Uterus (tissue), 4 donors: ENCODE results near the gene GSTA4. TPM values are rescaled to one million over a fixed set of nuclear protein-coding genes. Genes with fewer than 3 reads are reported as not detected.

ENCODE experiments used
- DNase-seq, 2 donors: peaks; one replicate each; pipeline ENCODE4 v3.0.0-alpha.2; 2019 to 2020
- H3K27ac ChIP-seq, 2 donors: fragments of 200-600 bp; sonication (generic); 1 replicate in 1 of 2; 2 replicates in 1 of 2; pipeline ENCODE4 v1.5.1; 2016 to 2018
- H3K27me3 ChIP-seq, 2 donors: fragments of 200-600 bp; sonication (generic); one replicate each; pipeline ENCODE4 v1.5.1; 2018 to 2019; ENCODE audit warnings: control low read depth in 1 of 2
- H3K36me3 ChIP-seq, 2 donors: fragments of 200-600 bp; sonication (generic); one replicate each; pipeline ENCODE4 v1.5.1; 2019; ENCODE audit warnings: control low read depth in 1 of 2
- H3K4me1 ChIP-seq, 2 donors: fragments of 200-600 bp; sonication (generic); one replicate each; pipeline ENCODE4 v1.5.1; 2018 to 2019; ENCODE audit warnings: control low read depth in 1 of 2
- H3K4me3 ChIP-seq, 2 donors: fragments of 200-600 bp; sonication (generic); 1 replicate in 1 of 2; 2 replicates in 1 of 2; pipeline ENCODE4 v1.5.1; 2018 to 2019; ENCODE audit warnings: mild to moderate bottlenecking in 1 of 2
- H3K9me3 ChIP-seq, 2 donors: fragments of 200-600 bp; sonication (generic); one replicate each; pipeline ENCODE4 v1.5.1; 2019; ENCODE audit warnings: control low read depth in 1 of 2
- CTCF ChIP-seq, 4 experiments: fragments of 200-600 bp in 2 of 4; fragments of 450-650 bp in 2 of 4; sonication (generic) in 2 of 4; IDR thresholded peaks; one replicate each; pipeline ENCODE4 v1.5.1; 2016 to 2019; ENCODE audit warnings: antibody characterized with exemption in 4 of 4, mild to moderate bottlenecking in 2 of 4, moderate library complexity in 1 of 4
- POLR2A ChIP-seq, 2 donors: fragments of 450-650 bp; IDR thresholded peaks; one replicate each; pipeline ENCODE4 v1.6.1; 2016; ENCODE audit warnings: antibody characterized with exemption in 2 of 2, mild to moderate bottlenecking in 1 of 2, moderate library complexity in 1 of 2
- intact Hi-C: fragments of 100-400 bp; cut with DNase I; formaldehyde crosslinking; loops from one replicate; pipeline ENCODE4 v1.15.1; 2023; ENCODE audit warnings: low total_unique reads
- total RNA-seq, 4 donors: library from RNA; depleted of rRNA in 3 of 4; stranded (reverse); fragments of >200 nt in 3 of 4; gene quantifications; one replicate each; pipeline versions ENCODE4 v1.1.0 to v1.2.4, GENCODE V29; 2014 to 2023
- donor health status: DM: yes; HTN: yes; CAD: no.

GSTA4 gene
- total RNA-seq, 4 donors from 2014 or later = 7.7 to 59.2 (median 23.0) TPM

GRCh38 chr6:52942221-52942620 is 52.9 kb downstream of the GSTA4 start:
- no peak overlapping the region for H3K27ac ChIP-seq
- no peaks in the 10 kb centered on the region for H3K36me3 ChIP-seq
- no peak overlapping the region for H3K4me3 ChIP-seq
- intact Hi-C loops = no loop called here
- H3K4me1 ChIP-seq = no peaks in the 10 kb centered on the region
- H3K9me3 ChIP-seq = no peaks in the 10 kb centered on the region
- H3K27me3 ChIP-seq = no peaks in the 10 kb centered on the region
- no peak for DNase-seq
- TF ChIP-seq POLR2A (IDR thresholded peaks at IDR 0.05) (no peak), CTCF (IDR thresholded peaks at IDR 0.05) (no peak)

DNA sequence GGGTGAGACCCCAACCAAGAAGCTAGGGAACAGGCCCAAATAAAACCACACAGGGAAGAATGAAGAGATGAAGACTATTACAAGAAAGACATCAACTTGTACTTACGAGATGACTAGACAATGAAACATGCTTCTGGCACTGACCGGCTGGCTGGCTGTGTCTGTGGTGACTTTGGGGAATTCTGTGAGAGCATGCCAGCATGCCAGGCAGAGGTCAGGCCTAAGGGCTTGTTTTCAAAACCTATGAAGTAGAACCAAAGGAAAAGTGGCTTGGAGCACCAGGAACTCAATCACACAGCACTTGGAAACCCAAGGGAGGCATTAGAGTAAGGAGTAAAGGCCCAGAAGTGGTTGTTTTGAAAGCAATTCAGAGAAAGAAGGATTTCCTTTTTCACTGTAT is 57.2 kb downstream of the GSTA4 start:
- Histone ChIP-seq H3K4me3 (no peak overlapping the region), H3K4me1 (no peaks in the 10 kb centered on the region), H3K27me3 (no peaks in the 10 kb centered on the region), H3K36me3 (no peaks in the 10 kb centered on the region), H3K27ac (no peak overlapping the region), H3K9me3 (no peaks in the 10 kb centered on the region)
- no peak for DNase-seq
- TF ChIP-seq CTCF (IDR thresholded peaks at IDR 0.05) (no peak), POLR2A (IDR thresholded peaks at IDR 0.05) (no peak)
- intact Hi-C loops = no loop called here

- Histone ChIP-seq H3K9me3 (no peaks in the 10 kb centered on the region), H3K4me1 (no peaks in the 10 kb centered on the region), H3K4me3 (no peak overlapping the region), H3K36me3 (no peaks in the 10 kb centered on the region), H3K27me3 (no peaks in the 10 kb centered on the region), H3K27ac (no peak overlapping the region)
- no peak for TF ChIP-seq CTCF (IDR thresholded peaks at IDR 0.05)
- TF ChIP-seq POLR2A (IDR thresholded peaks at IDR 0.05) = no peak
- intact Hi-C loops = no loop called here
- no peak for DNase-seq
Measured at GRCh38 chr6:52933778-52934177, 61.3 kb downstream of the GSTA4 start.

DNA sequence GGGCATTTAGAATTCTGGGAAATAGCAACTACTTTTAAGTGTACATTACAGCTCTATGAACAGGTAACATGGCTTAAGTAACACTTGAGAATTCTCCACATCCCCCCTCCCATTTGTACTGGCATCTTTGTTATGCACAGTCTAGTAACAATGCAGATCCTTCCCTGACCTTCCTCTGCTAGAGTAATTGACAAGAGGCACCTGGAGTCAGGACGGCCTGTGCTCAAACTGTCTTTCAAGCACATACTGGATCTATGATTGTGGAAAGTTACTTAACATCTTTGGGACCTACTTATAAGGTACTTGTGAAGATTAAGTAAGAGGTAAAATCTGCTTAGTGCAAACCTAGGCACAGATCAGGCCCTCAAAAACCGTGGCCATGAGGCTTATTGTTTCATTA is 63.7 kb downstream of the GSTA4 start:
- DNase-seq = no peak
- H3K27ac ChIP-seq = no peak overlapping the region
- no peaks in the 10 kb centered on the region for H3K27me3 ChIP-seq
- H3K4me3 ChIP-seq = no peak overlapping the region
- intact Hi-C loops = no loop called here
- no peaks in the 10 kb centered on the region for H3K36me3 ChIP-seq
- H3K9me3 ChIP-seq = no peaks in the 10 kb centered on the region
- TF ChIP-seq CTCF (IDR thresholded peaks at IDR 0.05) (no peak), POLR2A (IDR thresholded peaks at IDR 0.05) (no peak)
- H3K4me1 ChIP-seq = no peaks in the 10 kb centered on the region

- Histone ChIP-seq H3K27me3 (no peaks in the 10 kb centered on the region), H3K4me3 (no peak overlapping the region), H3K4me1 (no peaks in the 10 kb centered on the region), H3K27ac (no peak overlapping the region), H3K36me3 (no peaks in the 10 kb centered on the region), H3K9me3 (no peaks in the 10 kb centered on the region)
- TF ChIP-seq POLR2A (IDR thresholded peaks at IDR 0.05) (no peak), CTCF (IDR thresholded peaks at IDR 0.05) (no peak)
- no peak for DNase-seq
- intact Hi-C loops = no loop called here
Measured at GRCh38 chr6:52929321-52930164, 65.5 kb downstream of the GSTA4 start.

Other genes starting within 250 kb of the GSTA4 start
- not detected for gene GSTA2, start 231.8 kb downstream of the GSTA4 start, total RNA-seq
- under 1 TPM in 2 of 4 donors, not detected in 2; 0.90 to 0.95 TPM for gene GSTA1, start 191.5 kb downstream of the GSTA4 start, total RNA-seq
- gene GSTA5, start 154.5 kb downstream of the GSTA4 start, total RNA-seq = not detected
- under 1 TPM in 2 of 4 donors, not detected in 2; 0.35 to 0.98 TPM for gene GSTA3, start 85.6 kb downstream of the GSTA4 start, total RNA-seq
- 10 to 100 TPM in 3 of 4 donors, 1 to 10 TPM in 1; 9.9 to 18.2 (median 12.9) TPM for gene CILK1, start 66.5 kb upstream of the GSTA4 start, total RNA-seq
- gene FBXO9, start 70.1 kb upstream of the GSTA4 start, total RNA-seq = 100 to 1,000 TPM in 1 of 4 donors, 10 to 100 TPM in 3; 13.8 to 138 (median 34.4) TPM
- not detected for gene GCM1, start 153.6 kb upstream of the GSTA4 start, total RNA-seq